ENCODE measurements around the gene PDZD2.

DNA sequence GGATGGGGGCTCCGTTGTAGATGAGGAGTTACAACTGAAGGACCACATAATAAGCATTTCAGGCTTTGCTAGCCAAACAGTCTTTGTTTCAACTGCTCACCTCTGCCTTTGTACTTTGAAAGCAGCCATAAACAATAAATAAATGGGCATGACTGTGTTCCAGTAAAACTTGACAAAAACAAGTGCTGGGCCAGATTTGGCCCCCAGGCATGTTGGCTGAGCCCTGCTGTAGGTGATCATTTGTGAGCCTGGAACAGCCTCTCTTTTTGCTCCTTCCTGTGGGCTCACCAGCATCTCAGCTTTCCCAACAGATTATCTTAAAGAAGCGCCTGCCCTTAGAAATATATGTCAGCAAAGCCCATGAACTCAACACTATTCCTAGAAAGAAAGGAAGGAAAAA is 385.8 kb downstream of the PDZD2 start:
- TF ChIP-seq, protein P1, sequence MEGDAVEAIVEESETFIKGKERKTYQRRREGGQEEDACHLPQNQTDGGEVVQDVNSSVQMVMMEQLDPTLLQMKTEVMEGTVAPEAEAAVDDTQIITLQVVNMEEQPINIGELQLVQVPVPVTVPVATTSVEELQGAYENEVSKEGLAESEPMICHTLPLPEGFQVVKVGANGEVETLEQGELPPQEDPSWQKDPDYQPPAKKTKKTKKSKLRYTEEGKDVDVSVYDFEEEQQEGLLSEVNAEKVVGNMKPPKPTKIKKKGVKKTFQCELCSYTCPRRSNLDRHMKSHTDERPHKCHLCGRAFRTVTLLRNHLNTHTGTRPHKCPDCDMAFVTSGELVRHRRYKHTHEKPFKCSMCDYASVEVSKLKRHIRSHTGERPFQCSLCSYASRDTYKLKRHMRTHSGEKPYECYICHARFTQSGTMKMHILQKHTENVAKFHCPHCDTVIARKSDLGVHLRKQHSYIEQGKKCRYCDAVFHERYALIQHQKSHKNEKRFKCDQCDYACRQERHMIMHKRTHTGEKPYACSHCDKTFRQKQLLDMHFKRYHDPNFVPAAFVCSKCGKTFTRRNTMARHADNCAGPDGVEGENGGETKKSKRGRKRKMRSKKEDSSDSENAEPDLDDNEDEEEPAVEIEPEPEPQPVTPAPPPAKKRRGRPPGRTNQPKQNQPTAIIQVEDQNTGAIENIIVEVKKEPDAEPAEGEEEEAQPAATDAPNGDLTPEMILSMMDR (IDR thresholded peaks at IDR 0.05; ENCODE audit: poor library complexity) = no peak
- TF ChIP-seq EZH2 (IDR thresholded peaks at IDR 0.05; ENCODE audit: borderline replicate concordance) = no peak

Measured in hepatocyte (in vitro differentiated cells).